Measurements from ENCODE around the gene CNOT3.
"Not testable (repeated sequence)": the region's sequence is repeated elsewhere in the genome, so short reads cannot be mapped to it uniquely, and the experiment has no call there.

CNOT3 gene

GRCh38 chr19:54172471-54173358 is 35.2 kb downstream of the CNOT3 start, which contains the start of gene TMC4:
TSS of gene TMC4 (minus strand) at chr19:54173160. CDS start at chr19:54173117, 43 bp downstream.
- no peak for DNase-seq

- DNase-seq, result no peak
Measured at GRCh38 chr19:54173359-54173699, 35.8 kb downstream of the CNOT3 start.

- DNase-seq, result no peak
Measured at GRCh38 chr19:54173951-54174834, 36.6 kb downstream of the CNOT3 start.

- DNase-seq, result peak in 1 of 4 experiments; percentile 21
Measured at GRCh38 chr19:54178581-54179261, 41.2 kb downstream of the CNOT3 start.

- no peak for DNase-seq
Measured at GRCh38 chr19:54179262-54179852, 41.8 kb downstream of the CNOT3 start.

GRCh38 chr19:54179921-54180461 is 42.4 kb downstream of the CNOT3 start:
- no peak for DNase-seq

GRCh38 chr19:54180691-54181091 is 43.1 kb downstream of the CNOT3 start:
- DNase-seq, result no peak

GRCh38 chr19:54181894-54182293 is 44.3 kb downstream of the CNOT3 start:
- not testable (repeated sequence) for DNase-seq

- DNase-seq, result no peak
Measured at GRCh38 chr19:54183431-54183830, 45.9 kb downstream of the CNOT3 start.

GRCh38 chr19:54186351-54186750 is 48.8 kb downstream of the CNOT3 start:
- no peak for DNase-seq

GRCh38 chr19:54186934-54187381 is 49.4 kb downstream of the CNOT3 start:
- no peak for DNase-seq

- DNase-seq, result no peak
Measured at GRCh38 chr19:54188215-54188871, 50.8 kb downstream of the CNOT3 start.

GRCh38 chr19:54189145-54189734 is 51.7 kb downstream of the CNOT3 start, which contains the start of gene MBOAT7:
TSS of gene MBOAT7 (minus strand) at chr19:54189580. CDS start at chr19:54188508, 1,072 bp downstream.
- DNase-seq, result peak in 1 of 4 experiments; percentile 66

GRCh38 chr19:54189735-54190502 is 52.4 kb downstream of the CNOT3 start:
- peak; percentile 100 for DNase-seq

GRCh38 chr19:54190503-54191010 is 53.0 kb downstream of the CNOT3 start:
- peak; percentile 99 to 100 (median 99) for DNase-seq

- DNase-seq, result peak; percentile 84 to 92 (median 90)
Measured at GRCh38 chr19:54191011-54191810, 53.6 kb downstream of the CNOT3 start, which contains the start of gene TSEN34. TSS of gene TSEN34 (plus strand) at chr19:54191308. CDS start at chr19:54191365, 57 bp downstream.

- DNase-seq, result no peak
Measured at GRCh38 chr19:54191811-54192453, 54.4 kb downstream of the CNOT3 start.

GRCh38 chr19:54193011-54193410 is 55.4 kb downstream of the CNOT3 start:
- no peak for DNase-seq
